Measurements from ENCODE around the gene APOL1.
A peak's percentile ranks its signal among the peaks of the same experiment; 100 is the strongest.

The APOL1 gene

DNA sequence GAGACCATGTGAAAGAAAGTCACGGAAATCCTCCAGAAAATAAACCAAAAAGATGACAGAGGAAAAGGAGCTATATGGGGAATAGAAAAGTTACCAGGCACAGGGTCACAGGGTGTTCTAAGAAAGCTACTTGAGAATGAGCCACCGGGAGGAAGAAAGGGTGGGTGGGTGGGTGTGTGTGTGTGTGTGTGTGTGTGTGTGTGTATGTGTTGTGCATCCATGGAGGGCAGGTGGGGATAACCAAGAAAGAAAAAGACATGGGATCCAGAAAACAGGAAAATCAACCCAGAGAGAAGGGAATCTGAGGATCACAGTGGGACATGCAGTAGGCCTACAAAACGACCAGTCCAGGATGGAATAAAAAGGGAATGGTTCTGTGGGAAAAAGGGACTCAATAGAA is 17.3 kb upstream of the APOL1 start (continued):
- TF ChIP-seq, protein P1, sequence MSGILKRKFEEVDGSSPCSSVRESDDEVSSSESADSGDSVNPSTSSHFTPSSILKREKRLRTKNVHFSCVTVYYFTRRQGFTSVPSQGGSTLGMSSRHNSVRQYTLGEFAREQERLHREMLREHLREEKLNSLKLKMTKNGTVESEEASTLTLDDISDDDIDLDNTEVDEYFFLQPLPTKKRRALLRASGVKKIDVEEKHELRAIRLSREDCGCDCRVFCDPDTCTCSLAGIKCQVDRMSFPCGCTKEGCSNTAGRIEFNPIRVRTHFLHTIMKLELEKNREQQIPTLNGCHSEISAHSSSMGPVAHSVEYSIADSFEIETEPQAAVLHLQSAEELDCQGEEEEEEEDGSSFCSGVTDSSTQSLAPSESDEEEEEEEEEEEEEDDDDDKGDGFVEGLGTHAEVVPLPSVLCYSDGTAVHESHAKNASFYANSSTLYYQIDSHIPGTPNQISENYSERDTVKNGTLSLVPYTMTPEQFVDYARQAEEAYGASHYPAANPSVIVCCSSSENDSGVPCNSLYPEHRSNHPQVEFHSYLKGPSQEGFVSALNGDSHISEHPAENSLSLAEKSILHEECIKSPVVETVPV (CRISPR knock-in tag; IDR thresholded peaks at IDR 0.05) = no peak
- no peak for TF ChIP-seq GLIS3 (CRISPR knock-in tag; IDR thresholded peaks at IDR 0.05)

DNA sequence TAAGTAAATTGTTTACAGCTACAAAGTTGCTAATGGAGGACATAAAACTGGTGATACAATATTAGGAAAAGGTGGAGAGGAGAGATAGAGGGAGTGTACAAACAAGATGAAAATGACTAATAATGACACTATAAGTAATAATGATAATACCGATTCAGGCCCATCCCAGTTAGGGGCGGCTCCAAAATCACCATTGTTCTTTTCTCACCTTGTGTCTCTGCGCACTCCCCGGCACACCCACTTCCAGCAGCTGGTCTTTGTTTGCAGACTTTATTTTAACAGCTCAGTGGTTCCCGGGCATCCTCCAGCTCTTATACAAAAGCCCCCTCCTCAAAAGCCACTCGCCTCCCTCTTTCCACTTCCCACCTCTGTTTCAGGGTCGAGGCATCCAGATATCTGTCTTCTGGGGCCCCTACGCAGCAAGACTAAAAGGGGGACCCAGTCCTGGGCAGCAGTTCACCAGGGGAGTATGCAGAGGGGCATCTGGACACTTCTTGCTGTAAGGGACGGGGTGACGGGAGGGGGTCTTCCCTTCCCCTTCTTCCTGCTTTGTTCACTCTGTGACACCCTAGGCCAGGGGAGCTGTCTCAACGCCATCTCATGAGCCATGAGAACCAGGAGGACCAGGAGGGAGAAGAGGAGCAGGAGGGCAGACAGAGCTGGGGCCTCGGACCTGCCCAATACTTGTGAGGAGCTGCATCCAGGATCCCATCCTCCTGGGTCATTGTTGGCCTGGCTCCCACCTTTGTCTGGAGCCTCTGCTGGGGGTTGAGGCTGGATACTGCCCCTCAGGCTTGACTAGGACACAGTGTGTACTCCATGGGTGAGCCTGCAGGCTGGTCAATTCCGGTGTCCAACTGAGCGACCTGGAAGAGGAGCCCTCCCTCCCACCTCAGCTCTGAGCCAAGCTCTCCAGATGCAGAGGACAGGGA is 16.3 kb upstream of the APOL1 start:
- ATAC-seq = no peak
- no peak for TF ChIP-seq ISL1 (CRISPR knock-in tag; IDR thresholded peaks at IDR 0.05)
- TF ChIP-seq, protein P2, sequence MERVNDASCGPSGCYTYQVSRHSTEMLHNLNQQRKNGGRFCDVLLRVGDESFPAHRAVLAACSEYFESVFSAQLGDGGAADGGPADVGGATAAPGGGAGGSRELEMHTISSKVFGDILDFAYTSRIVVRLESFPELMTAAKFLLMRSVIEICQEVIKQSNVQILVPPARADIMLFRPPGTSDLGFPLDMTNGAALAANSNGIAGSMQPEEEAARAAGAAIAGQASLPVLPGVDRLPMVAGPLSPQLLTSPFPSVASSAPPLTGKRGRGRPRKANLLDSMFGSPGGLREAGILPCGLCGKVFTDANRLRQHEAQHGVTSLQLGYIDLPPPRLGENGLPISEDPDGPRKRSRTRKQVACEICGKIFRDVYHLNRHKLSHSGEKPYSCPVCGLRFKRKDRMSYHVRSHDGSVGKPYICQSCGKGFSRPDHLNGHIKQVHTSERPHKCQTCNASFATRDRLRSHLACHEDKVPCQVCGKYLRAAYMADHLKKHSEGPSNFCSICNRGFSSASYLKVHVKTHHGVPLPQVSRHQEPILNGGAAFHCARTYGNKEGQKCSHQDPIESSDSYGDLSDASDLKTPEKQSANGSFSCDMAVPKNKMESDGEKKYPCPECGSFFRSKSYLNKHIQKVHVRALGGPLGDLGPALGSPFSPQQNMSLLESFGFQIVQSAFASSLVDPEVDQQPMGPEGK (CRISPR knock-in tag; IDR thresholded peaks at IDR 0.05; ENCODE audit: borderline replicate concordance) = no peak

DNA sequence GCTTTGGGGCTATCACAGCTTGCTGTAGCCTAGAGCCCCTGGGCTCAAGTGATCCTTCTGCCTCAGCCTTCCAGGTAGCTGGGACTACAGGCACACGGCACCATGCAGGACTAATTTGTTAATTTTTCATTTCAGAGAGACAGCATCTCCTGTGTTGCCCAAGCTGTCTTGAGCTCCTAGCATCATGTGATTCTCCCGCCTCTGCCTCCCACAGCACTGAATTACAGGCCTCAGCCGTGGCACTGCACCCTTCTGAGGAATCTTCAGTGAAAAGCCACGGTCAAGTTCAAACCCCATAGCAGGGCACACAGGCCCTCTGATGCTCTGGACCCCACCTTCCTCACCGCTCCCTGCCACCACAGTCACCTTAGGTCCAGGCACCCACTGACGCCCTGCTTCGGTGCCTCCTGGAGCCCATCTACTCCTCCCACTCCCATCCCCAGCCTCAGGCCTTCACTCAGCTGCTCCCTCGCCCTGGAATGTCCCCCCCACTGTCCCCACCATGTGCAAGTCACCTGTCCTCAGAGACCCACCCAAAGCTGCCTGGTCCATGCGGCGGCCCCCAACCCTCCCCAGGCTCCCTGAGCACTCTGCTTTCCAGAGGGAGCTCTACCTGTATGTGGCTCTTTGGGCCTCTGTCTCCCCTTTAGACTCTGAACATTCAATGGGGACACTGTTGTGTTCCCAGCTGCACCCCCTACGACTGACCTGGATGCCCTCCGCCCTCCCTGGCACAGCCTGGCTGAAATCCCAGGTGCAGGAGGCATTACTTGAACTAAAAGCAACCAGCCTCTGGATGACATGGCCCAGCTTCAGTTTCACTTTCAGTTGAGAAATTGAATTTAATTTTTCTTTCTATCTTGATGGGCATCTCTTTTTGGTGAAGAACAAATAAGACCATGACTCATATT is 15.2 kb upstream of the APOL1 start:
- TF ChIP-seq ZC3H10 (CRISPR knock-in tag; IDR thresholded peaks at IDR 0.05) = no peak
- no peak for ATAC-seq

DNA sequence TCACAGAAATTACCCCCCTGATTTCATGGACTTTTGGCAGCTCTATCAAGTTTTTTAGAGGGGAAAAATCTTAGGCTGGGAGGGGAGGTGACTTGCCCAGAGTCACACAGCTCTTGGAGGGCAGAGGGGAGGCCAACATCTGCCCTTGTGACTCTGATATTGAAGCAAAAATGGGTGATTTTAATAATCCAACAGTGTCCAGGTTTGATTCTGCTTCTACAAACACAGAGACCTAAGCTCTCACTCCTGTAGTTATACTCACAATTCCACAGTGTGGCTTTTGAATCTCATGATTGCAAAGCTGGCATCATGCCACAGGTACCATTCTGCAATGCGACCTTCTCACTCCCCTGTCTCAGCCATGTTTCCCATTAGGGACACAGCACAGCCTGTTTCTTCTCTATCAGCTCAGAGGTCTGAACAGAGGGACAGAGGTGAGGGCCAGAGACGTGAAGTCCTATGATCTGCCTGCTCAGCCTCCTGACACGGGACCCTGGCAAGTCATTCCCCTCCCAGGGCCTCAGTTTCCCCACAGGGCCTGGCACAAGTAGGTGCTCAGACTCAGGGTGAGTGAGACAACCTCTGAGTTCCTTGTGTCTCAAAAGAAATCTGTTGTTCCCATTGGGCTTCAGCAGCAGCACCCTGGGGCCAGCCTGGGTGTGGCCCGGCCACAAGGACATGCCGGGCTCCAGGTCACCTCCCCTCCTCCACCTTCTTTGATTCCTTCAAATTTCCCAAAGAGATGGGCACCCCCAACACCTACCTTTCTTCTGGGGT is 14.4 kb upstream of the APOL1 start:
- TF ChIP-seq, protein P3, sequence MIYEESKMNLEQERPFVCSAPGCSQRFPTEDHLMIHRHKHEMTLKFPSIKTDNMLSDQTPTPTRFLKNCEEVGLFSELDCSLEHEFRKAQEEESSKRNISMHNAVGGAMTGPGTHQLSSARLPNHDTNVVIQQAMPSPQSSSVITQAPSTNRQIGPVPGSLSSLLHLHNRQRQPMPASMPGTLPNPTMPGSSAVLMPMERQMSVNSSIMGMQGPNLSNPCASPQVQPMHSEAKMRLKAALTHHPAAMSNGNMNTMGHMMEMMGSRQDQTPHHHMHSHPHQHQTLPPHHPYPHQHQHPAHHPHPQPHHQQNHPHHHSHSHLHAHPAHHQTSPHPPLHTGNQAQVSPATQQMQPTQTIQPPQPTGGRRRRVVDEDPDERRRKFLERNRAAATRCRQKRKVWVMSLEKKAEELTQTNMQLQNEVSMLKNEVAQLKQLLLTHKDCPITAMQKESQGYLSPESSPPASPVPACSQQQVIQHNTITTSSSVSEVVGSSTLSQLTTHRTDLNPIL (CRISPR knock-in tag; IDR thresholded peaks at IDR 0.05; ENCODE audit: low read depth) = no peak
- no peak for TF ChIP-seq BACH2 (CRISPR knock-in tag; IDR thresholded peaks at IDR 0.05; ENCODE audit: borderline replicate concordance)
- no peak for TF ChIP-seq ESRRG (CRISPR knock-in tag; IDR thresholded peaks at IDR 0.05)
- TF ChIP-seq, protein P2 (CRISPR knock-in tag; IDR thresholded peaks at IDR 0.05; ENCODE audit: borderline replicate concordance) = no peak
- TF ChIP-seq TCF4 (CRISPR knock-in tag; IDR thresholded peaks at IDR 0.05; ENCODE audit: borderline replicate concordance) = no peak
- TF ChIP-seq ZNF70 (CRISPR knock-in tag; IDR thresholded peaks at IDR 0.05) = no peak
- no peak for TF ChIP-seq ISL1 (CRISPR knock-in tag; IDR thresholded peaks at IDR 0.05)
- TF ChIP-seq GLIS3 (CRISPR knock-in tag; IDR thresholded peaks at IDR 0.05) = no peak
- no peak for TF ChIP-seq OSR1 (CRISPR knock-in tag; IDR thresholded peaks at IDR 0.05)
- no peak for TF ChIP-seq SNAI2 (CRISPR knock-in tag; IDR thresholded peaks at IDR 0.05)
- no peak for TF ChIP-seq ZFP3 (CRISPR knock-in tag; IDR thresholded peaks at IDR 0.05)
- TF ChIP-seq PPARA (CRISPR knock-in tag; IDR thresholded peaks at IDR 0.05; ENCODE audit: borderline replicate concordance) = no peak
- no peak for TF ChIP-seq ZNF565 (CRISPR knock-in tag; conservative IDR thresholded peaks at IDR 0.05; ENCODE audit: low read depth)
- no peak for TF ChIP-seq ZNF8 (CRISPR knock-in tag; IDR thresholded peaks at IDR 0.05)
- TF ChIP-seq, protein P4, sequence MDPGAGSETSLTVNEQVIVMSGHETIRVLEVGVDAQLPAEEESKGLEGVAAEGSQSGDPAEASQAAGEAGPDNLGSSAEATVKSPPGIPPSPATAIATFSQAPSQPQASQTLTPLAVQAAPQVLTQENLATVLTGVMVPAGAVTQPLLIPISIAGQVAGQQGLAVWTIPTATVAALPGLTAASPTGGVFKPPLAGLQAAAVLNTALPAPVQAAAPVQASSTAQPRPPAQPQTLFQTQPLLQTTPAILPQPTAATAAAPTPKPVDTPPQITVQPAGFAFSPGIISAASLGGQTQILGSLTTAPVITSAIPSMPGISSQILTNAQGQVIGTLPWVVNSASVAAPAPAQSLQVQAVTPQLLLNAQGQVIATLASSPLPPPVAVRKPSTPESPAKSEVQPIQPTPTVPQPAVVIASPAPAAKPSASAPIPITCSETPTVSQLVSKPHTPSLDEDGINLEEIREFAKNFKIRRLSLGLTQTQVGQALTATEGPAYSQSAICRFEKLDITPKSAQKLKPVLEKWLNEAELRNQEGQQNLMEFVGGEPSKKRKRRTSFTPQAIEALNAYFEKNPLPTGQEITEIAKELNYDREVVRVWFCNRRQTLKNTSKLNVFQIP (CRISPR knock-in tag; IDR thresholded peaks at IDR 0.05; ENCODE audit: borderline replicate concordance, low read depth) = no peak
- no peak for TF ChIP-seq ZFP30 (CRISPR knock-in tag; IDR thresholded peaks at IDR 0.05)
- TF ChIP-seq CSDC2 (CRISPR knock-in tag; IDR thresholded peaks at IDR 0.05) = no peak
- TF ChIP-seq ARNTL (CRISPR knock-in tag; IDR thresholded peaks at IDR 0.05; ENCODE audit: borderline replicate concordance, low read depth) = no peak
- ATAC-seq = peak; percentile 35

All from SK-N-SH treated with all-trans-retinoic acid at 6 μM for 48 hours (cell line).